Stimulated activated CD8-positive, alpha-beta memory T cell treated with anti-CD3 and anti-CD28 coated beads, Interleukin-7, amount 100 ng/mL, for 24 hours (primary cell): Measurements from ENCODE around the gene MYL6.
"Not testable (repeated sequence)": the region's sequence is repeated elsewhere in the genome, so short reads cannot be mapped to it uniquely, and the experiment has no call there.

ENCODE experiments used
- DNase-seq: peaks from one replicate; pipeline ENCODE4 v3.0.0-alpha.2; 2020; ENCODE audit warnings: low read depth

The MYL6 gene

GRCh38 chr12:56158029-56158925 is at the start of gene MYL6:
TSS of gene MYL6 (plus strand) at chr12:56158359. CDS start at chr12:56158402, 43 bp downstream.
- DNase-seq = peak; percentile 75

DNA sequence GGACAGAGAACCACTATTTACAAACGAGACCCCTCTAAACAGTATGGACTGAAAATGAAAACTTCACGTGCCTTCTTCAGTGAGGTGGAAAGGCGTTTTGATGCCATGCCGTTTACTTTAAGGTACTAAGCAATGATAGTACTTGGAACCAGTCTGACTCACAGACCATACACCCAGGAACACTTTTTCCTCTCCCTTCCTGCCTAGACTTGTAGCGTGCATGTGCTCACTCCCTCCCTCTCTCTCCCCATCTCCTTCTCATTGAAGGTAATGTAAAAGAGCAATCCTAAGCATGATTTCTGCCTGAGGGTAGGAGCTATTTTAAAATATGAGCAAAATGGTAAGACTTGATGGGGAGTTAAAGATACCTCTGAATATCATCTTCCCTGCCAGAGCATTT is 47.6 kb upstream of the MYL6 start:
- DNase-seq = no peak

GRCh38 chr12:56114084-56114483 is 44.1 kb upstream of the MYL6 start:
- DNase-seq = no peak

DNA sequence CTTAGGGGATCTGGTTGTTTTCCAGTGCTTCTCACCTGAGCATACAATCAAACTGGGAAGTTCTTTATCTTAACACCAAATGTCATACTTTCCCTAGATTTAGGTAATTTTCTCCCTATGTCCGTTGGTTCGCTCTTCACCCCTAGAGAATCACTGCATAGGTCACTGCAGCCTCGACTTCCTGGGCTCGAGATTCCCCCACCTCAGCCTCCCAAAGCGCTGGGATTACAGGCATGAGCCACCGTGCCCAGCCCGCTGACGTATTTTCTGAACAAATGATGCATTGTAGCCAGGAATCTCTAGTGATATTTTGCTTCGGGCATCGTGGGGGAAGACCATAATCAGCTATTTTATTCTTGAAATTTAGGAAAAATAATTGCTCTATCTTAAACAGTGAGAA is 42.8 kb upstream of the MYL6 start:
- no peak for DNase-seq

GRCh38 chr12:56116267-56117081 is 41.7 kb upstream of the MYL6 start, which contains the start of gene RPL41:
TSS of gene RPL41 (plus strand) at chr12:56116633.
- DNase-seq = peak; percentile 92

DNA sequence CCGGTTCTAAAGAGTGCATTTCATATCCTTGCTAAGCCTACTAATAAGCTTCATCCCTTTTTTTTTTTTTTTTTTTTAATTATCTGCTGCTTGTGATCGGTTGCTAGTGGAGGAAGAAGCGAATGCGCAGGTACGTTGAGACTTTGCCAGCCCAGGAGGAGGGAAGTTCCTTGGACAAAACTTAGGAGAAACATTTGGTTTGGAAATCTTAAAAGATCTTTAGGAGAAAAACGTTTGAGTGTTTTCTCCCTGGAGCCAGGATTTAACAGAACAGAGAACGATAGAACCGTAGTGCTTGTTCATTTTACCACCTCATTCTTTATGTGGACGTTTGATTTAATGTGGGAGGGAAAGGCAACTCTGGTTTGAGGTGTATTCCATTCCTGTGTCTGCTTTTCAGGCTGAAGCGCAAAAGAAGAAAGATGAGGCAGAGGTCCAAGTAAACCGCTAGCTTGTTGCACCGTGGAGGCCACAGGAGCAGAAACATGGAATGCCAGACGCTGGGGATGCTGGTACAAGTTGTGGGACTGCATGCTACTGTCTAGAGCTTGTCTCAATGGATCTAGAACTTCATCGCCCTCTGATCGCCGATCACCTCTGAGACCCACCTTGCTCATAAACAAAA is 41.0 kb upstream of the MYL6 start:
- DNase-seq = not testable (repeated sequence)

- peak; percentile 98 for DNase-seq
Observed at GRCh38 chr12:56117778-56118687, 40.1 kb upstream of the MYL6 start, which contains the start of gene ZC3H10. TSS of gene ZC3H10 (plus strand) at chr12:56118266. CDS start at chr12:56120563, 2,297 bp downstream.

DNA sequence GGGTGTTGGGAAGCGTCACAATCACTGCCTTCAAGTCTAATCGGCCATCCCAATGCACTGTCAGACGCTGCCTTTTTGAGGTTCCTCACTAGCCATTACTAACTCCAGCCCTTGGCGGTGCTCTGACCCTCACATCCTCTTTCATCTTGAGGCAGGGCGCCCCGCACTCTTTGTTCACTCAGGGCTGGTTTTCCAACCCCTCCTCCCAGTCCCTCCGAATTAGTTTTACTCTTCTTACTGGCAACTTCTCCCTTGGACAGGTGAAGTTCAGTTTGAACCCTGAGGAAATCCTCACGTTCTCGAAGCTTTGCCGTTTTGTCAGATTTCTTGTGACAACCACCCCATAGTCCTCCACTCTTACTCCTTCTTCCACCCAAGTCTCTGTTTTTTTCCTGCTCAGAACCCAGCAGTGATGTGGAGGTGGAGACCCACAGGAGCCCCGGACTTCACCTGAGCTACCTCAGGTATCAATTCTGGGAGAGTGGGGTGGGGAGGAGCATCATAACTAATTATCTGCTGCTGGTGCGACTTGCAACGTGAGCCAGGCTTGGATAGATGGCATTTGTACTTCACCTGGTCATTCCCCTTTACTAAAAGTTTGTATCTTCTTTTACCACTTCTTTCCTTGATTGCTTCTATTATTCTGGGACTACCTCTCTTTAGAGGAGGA is 39.3 kb upstream of the MYL6 start:
- no peak for DNase-seq

DNA sequence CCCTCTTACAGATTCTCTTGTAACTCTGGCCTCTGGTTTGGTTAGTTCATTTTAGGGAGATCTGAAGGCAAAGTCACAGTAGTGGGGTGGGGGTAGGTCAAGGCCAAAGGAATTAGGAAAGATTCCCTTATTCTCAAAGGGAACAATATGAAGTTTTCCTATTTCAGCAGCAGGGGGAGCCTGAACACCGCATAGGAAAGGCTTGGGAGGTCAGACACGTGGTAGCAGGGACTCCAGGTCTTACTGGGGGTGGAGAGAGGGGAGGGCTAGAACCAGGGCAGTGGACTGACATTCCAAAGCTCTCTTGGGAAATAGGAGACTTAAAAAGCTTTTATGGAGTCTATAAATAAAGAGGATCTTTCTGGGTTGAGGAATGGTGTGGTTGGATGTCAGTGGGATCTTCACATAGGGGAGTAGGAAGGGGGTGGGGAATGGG is 38.8 kb upstream of the MYL6 start:
- DNase-seq = peak; percentile 18

- DNase-seq = no peak
Observed at GRCh38 chr12:56120158-56120846, 37.9 kb upstream of the MYL6 start.

DNA sequence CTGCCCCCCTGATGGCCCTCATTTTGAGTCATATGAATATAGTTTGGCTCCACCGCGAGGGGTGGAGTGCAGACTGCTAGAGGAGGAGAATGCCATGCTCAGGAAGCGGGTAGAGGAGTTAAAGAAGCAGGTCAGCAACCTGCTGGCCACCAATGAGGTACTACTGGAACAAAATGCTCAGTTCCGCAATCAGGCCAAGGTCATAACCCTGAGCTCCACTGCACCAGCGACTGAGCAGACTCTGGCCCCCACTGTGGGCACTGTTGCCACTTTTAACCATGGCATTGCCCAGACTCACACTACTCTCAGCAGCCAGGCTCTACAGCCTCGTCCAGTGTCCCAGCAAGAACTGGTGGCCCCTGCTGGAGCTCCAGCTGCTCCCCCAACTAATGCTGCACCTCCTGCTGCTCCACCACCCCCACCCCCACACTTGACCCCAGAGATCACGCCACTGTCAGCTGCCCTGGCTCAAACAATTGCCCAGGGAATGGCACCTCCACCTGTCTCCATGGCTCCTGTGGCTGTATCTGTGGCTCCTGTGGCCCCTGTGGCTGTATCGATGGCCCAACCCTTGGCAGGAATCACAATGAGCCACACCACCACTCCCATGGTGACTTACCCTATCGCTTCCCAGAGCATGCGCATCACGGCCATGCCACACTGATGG is 36.8 kb upstream of the MYL6 start:
- DNase-seq = no peak

DNA sequence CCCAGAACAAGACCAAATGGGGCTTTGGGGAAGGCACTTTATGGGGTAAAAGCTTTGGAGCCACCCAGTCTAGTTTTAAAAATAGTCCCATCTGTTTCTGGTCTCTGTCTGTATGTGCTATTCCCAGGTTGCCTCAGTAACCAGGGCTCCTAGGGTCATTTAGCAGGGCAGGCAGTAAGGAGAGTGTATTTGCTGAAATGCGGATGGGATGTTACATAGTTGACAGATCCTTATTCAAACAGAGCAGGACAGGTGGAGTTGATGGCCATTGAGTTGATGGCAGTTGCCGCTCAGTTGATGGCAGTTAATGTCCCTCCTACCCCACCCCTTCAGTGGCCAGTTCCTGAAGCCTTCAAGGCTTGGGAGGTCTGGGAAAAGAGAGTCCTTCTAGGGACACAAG is 35.5 kb upstream of the MYL6 start:
- no peak for DNase-seq

DNA sequence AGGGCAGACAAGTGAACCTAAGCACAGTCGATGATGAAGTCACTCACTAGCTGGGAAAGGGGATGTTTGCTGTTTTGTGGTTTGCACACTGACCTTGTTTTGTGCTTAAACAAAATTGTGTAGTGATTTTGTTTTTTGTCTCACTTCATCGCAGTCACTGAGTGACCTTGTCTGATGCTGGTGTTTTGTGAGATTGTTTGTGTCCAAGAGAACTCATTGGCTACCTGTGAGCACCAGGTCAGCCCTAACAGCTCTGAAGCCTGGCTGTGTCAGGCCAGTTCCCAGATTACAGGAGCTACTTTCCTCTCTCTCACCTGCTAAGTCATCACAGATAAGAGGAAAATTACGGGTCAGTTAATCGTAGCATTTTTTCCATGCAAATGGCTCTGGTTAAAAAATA is 34.0 kb upstream of the MYL6 start:
- no peak for DNase-seq

- no peak for DNase-seq
Observed at GRCh38 chr12:56126732-56127239, 31.4 kb upstream of the MYL6 start.

- DNase-seq = no peak
Observed at GRCh38 chr12:56127485-56127887, 30.7 kb upstream of the MYL6 start.

DNA sequence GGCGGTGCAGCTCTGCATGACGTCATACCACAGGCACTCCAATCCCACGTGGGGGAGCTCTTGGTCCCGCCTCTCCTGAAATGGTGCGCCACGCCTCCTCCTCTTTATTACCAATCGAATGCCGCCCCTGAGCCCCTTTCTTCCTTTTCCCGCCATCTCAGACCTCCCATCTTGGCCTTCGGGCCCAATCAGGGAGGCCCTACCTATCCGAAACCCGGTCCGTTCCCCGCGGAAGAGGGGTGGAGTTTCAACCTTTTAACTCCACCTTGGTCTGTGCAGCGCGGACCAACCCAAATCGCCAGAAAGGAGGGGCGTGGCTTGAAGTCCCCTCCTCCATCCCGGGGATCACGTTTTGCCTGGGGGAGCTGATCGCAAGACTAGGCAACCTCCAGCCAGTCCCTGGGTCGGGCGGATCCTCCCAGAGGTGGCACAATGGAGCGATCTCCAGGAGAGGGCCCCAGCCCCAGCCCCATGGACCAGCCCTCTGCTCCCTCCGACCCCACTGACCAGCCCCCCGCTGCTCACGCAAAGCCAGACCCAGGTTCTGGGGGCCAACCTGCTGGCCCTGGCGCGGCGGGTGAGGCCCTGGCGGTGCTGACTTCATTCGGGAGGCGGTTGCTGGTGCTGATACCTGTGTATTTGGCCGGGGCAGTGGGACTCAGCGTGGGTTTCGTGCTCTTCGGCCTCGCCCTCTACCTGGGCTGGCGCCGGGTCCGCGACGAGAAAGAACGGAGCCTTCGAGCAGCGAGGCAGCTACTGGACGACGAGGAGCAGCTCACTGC is 30.1 kb upstream of the MYL6 start, which contains the start of gene ESYT1:
TSS of gene ESYT1 (plus strand) at position 380 of the 782 bp plus-strand sequence. CDS start at position 433, 53 bp downstream.
- peak; percentile 87 for DNase-seq

GRCh38 chr12:56128670-56129205 is 29.4 kb upstream of the MYL6 start:
- DNase-seq = no peak
